A673 (cell line): ENCODE measurements around the gene TRIP4. TPM values are rescaled to one million over a fixed set of nuclear protein-coding genes. Genes with fewer than 3 reads are reported as not detected.

Source experiments
- BruUV-seq: library from RNA; stranded (reverse); fragments of 400-500 nt; replicated peaks from 2 replicates; lab custom pipeline; 2021; lab: Mats Ljungman, UMichigan
- CTCF ChIA-PET: fragments of 300-600 bp; sonication (Branson Sonifier 250); formaldehyde crosslinking; loops from one replicate; lab custom pipeline; 2022; ENCODE audit warnings: antibody characterized with exemption; lab: Charles Lee
- POLR2A ChIA-PET: fragments of 300-600 bp; sonication (Branson Sonifier 250); formaldehyde crosslinking; loops from one replicate; lab custom pipeline; 2022; ENCODE audit warnings: antibody characterized with exemption; ENCODE audit not compliant: low non-redundant PET; lab: Charles Lee
- DNase-seq: peaks from one replicate; pipeline ENCODE4 v3.0.0-alpha.2; 2015; ENCODE audit warnings: low spot score
- H3K27ac ChIP-seq: fragments of 200-600 bp; sonication (generic); 2 replicates; pipeline ENCODE4 v1.5.1; 2016; ENCODE audit warnings: mixed run types, low read depth, mild to moderate bottlenecking, mixed read lengths, antibody characterized with exemption, low read length; ENCODE audit not compliant: poor library complexity, severe bottlenecking
- H3K27me3 ChIP-seq: fragments of 200-600 bp; sonication (generic); replicated peaks from 2 replicates; pipeline ENCODE4 v1.6.1; 2017; ENCODE audit warnings: mixed run types, low read depth, mild to moderate bottlenecking, mixed read lengths, antibody characterized with exemption, low read length; ENCODE audit not compliant: insufficient read depth, poor library complexity
- H3K36me3 ChIP-seq: fragments of 200-600 bp; sonication (generic); 2 replicates; pipeline ENCODE4 v1.6.1; 2016; ENCODE audit warnings: mixed run types, mild to moderate bottlenecking, mixed read lengths, antibody characterized with exemption, low read length; ENCODE audit not compliant: insufficient read depth, poor library complexity, severe bottlenecking
- H3K4me1 ChIP-seq: fragments of 200-600 bp; sonication (generic); 2 replicates; pipeline ENCODE4 v1.6.1; 2017; ENCODE audit warnings: mixed run types, mild to moderate bottlenecking, mixed read lengths, antibody characterized with exemption, low read length; ENCODE audit not compliant: insufficient read depth, poor library complexity, severe bottlenecking
- H3K4me3 ChIP-seq: fragments of 200-600 bp; sonication (generic); 2 replicates; pipeline ENCODE4 v1.5.1; 2016; ENCODE audit warnings: low read depth, mixed run types, mild to moderate bottlenecking, mixed read lengths, low read length; ENCODE audit not compliant: poor library complexity, severe bottlenecking
- H3K9me3 ChIP-seq: fragments of 200-600 bp; sonication (generic); 2 replicates; pipeline ENCODE4 v1.6.1; 2016; ENCODE audit warnings: mixed run types, low read depth, mild to moderate bottlenecking, mixed read lengths, antibody characterized with exemption, low read length; ENCODE audit not compliant: poor library complexity, severe bottlenecking
- EZH2 ChIP-seq: fragments of 200-600 bp; sonication (generic); IDR thresholded peaks from 2 replicates; pipeline ENCODE4 v1.6.1; 2017; ENCODE audit warnings: borderline replicate concordance, low read depth, mild to moderate bottlenecking, mixed read lengths, antibody characterized with exemption, low read length; ENCODE audit not compliant: poor library complexity, severe bottlenecking
- intact Hi-C: fragments of 100-400 bp; cut with micrococcal nuclease; formaldehyde crosslinking; loops from one replicate; pipeline ENCODE4 v1.10.0; 2022; ENCODE audit not compliant: unreplicated experiment
- total RNA-seq: library from RNA; stranded (reverse); gene quantifications from 2 replicates; pipeline ENCODE4 v1.2.3, GENCODE V29; 2021
- TF ChIP-seq, protein P1 (sequence below): fragments of 300-800, 200-600 bp; sonication (generic); conservative IDR thresholded peaks from 2 replicates; pipeline ENCODE4 v1.5.1; 2017; ENCODE audit warnings: low read depth, mild to moderate bottlenecking, antibody characterized with exemption, low read length, moderate library complexity, mixed read lengths

TRIP4 gene
- total RNA-seq, 1 experiment from 2014 or later, result 24.9 TPM

DNA sequence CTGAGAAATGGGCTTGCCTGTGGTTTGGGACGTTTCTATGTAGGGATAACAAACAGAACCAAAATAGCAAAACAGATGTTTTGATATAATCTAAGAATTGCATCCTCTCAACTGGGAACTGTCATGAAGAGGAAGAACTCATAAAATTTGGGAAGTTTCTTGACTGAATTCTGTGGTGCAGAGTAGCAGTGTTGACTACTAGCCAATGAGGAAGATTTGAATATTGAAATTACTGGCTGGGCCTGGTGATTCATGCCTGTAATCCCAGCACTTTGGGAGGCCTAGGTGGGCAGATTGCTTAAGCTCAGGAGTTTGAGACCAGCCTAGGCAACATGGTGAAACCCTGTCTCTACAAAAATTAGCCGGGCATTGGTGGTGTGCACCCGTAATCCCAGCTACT, 114.9 kb downstream of the TRIP4 start:
- intact Hi-C loops, result no loop called here
- peaks cover 13% of the 10 kb centered on the region for H3K36me3 ChIP-seq
- no peak for TF ChIP-seq EZH2
- TF ChIP-seq, protein P1, sequence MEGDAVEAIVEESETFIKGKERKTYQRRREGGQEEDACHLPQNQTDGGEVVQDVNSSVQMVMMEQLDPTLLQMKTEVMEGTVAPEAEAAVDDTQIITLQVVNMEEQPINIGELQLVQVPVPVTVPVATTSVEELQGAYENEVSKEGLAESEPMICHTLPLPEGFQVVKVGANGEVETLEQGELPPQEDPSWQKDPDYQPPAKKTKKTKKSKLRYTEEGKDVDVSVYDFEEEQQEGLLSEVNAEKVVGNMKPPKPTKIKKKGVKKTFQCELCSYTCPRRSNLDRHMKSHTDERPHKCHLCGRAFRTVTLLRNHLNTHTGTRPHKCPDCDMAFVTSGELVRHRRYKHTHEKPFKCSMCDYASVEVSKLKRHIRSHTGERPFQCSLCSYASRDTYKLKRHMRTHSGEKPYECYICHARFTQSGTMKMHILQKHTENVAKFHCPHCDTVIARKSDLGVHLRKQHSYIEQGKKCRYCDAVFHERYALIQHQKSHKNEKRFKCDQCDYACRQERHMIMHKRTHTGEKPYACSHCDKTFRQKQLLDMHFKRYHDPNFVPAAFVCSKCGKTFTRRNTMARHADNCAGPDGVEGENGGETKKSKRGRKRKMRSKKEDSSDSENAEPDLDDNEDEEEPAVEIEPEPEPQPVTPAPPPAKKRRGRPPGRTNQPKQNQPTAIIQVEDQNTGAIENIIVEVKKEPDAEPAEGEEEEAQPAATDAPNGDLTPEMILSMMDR, result no peak
- no TSS peak for BruUV-seq
- H3K4me1 ChIP-seq, result peaks cover 18% of the 10 kb centered on the region
- H3K27me3 ChIP-seq, result no peaks in the 10 kb centered on the region
- POLR2A ChIA-PET, result no interaction called here
- no peak overlapping the region for H3K27ac ChIP-seq
- CTCF ChIA-PET, result no interaction called here
- peak; percentile 8 for DNase-seq
- H3K9me3 ChIP-seq, result no peaks in the 10 kb centered on the region
- no peak overlapping the region for H3K4me3 ChIP-seq

DNA sequence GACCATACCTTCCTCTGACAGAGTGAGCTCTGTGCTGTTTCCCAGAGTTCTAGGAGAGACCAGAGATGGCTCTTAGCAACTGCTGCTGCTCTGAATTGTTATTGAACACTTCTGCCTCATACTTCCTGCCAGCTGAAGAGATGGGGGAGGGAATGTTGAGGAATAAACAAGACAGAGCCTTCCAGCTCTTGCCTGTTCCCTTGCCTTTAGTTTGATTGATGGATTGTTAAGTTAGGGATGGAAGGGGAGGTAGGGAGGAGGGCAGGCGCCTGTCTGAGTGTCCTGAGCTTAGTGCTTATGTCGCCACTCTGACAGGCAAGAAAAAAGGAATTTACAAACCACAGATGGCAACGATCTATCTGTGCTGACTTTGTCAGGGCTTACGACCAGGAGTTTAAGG, 115.6 kb downstream of the TRIP4 start:
- no TSS peak for BruUV-seq

DNA sequence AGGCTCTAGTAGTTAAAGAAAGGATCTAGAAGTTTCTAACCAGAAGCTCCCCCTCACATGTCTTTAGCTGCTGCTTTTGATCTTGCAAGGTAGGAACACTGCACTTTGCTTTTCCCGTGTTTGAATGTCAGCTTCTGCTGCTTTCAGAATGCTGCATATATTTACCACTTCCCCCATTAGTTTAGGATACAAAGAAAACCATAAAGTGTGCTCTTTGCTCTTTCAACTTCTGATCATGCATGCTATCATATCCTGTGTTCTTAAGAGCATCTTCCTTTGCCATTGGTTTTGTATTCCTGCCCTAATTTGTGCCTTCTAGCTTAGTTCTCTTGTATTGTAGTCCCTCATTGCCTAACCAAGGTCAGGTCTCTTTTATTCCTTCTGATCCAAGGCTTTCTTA, 116.0 kb downstream of the TRIP4 start:
- no peaks in the 10 kb centered on the region for H3K9me3 ChIP-seq
- peaks cover 18% of the 10 kb centered on the region for H3K4me1 ChIP-seq
- H3K36me3 ChIP-seq, result peaks cover 13% of the 10 kb centered on the region
- CTCF ChIA-PET, result no interaction called here
- POLR2A ChIA-PET, result no interaction called here
- DNase-seq, result no peak
- TF ChIP-seq, protein P1, result no peak
- TF ChIP-seq EZH2, result no peak
- no peaks in the 10 kb centered on the region for H3K27me3 ChIP-seq
- no peak overlapping the region for H3K4me3 ChIP-seq
- intact Hi-C loops, result no loop called here
- no peak overlapping the region for H3K27ac ChIP-seq
- BruUV-seq, result no TSS peak

More for the DNA sequence above, 115.6 kb downstream of the TRIP4 start:
- Histone ChIP-seq H3K9me3 (no peaks in the 10 kb centered on the region), H3K4me3 (no peak overlapping the region), H3K27ac (no peak overlapping the region), H3K36me3 (peaks cover 13% of the 10 kb centered on the region), H3K27me3 (no peaks in the 10 kb centered on the region), H3K4me1 (peaks cover 18% of the 10 kb centered on the region)
- CTCF ChIA-PET, result no interaction called here
- POLR2A ChIA-PET, result no interaction called here
- intact Hi-C loops, result no loop called here
- no peak for DNase-seq
- no peak for TF ChIP-seq EZH2
- TF ChIP-seq, protein P1, result no peak

Other genes with a start within 250 kb of the TRIP4 start
- 2.6 and 2.7 TPM in 2 replicates for gene SNX22, start 236.1 kb upstream of the TRIP4 start, total RNA-seq
- 410 and 416 TPM in 2 replicates for gene PPIB, start 224.8 kb upstream of the TRIP4 start, total RNA-seq
- 23.1 and 27.4 TPM in 2 replicates for gene CSNK1G1, start 31.7 kb upstream of the TRIP4 start, total RNA-seq
- gene PCLAF, start 6.4 kb upstream of the TRIP4 start, total RNA-seq, result 138 TPM in 2 replicates
- gene ZNF609, start 72.7 kb downstream of the TRIP4 start, total RNA-seq, result 35.0 and 47.4 TPM in 2 replicates